Astrocyte of the hippocampus (primary cell): ENCODE results near the gene ZCCHC8.
"Not testable (repeated sequence)": the region's sequence is repeated elsewhere in the genome, so short reads cannot be mapped to it uniquely, and the experiment has no call there.

Experiments used
- DNase-seq: peaks from one replicate; pipeline ENCODE4 v3.0.0; 2011; ENCODE audit warnings: low read depth, low spot score

Gene ZCCHC8

GRCh38 chr12:122508163-122508562 lies 7.4 kb upstream of the ZCCHC8 start:
- DNase-seq: no peak

- DNase-seq: no peak
These were observed 5.7 kb upstream of the ZCCHC8 start for GRCh38 chr12:122506393-122506938.

GRCh38 chr12:122505419-122506051 lies 4.8 kb upstream of the ZCCHC8 start:
- DNase-seq: no peak

- no peak for DNase-seq
These were observed 3.3 kb upstream of the ZCCHC8 start for GRCh38 chr12:122503783-122504590.

- peak; percentile 3 for DNase-seq
These were observed 2.5 kb upstream of the ZCCHC8 start for GRCh38 chr12:122503147-122503751.

- no peak for DNase-seq
These were observed 807 bp upstream of the ZCCHC8 start for GRCh38 chr12:122501489-122501989.

- DNase-seq: peak; percentile 75
These were observed 594 bp downstream of the ZCCHC8 start for GRCh38 chr12:122499991-122500684.

- DNase-seq: no peak
These were observed 5.5 kb downstream of the ZCCHC8 start for GRCh38 chr12:122495258-122495657.

- DNase-seq: not testable (repeated sequence)
These were observed 7.5 kb downstream of the ZCCHC8 start for GRCh38 chr12:122493222-122493621.

- DNase-seq: no peak
These were observed 8.7 kb downstream of the ZCCHC8 start for GRCh38 chr12:122491991-122492390.

GRCh38 chr12:122489038-122489437 lies 11.7 kb downstream of the ZCCHC8 start:
- DNase-seq: no peak

GRCh38 chr12:122487807-122488206 lies 12.9 kb downstream of the ZCCHC8 start:
- DNase-seq: not testable (repeated sequence)

GRCh38 chr12:122486805-122487426 lies 13.8 kb downstream of the ZCCHC8 start:
- no peak for DNase-seq

GRCh38 chr12:122486360-122486759 lies 14.4 kb downstream of the ZCCHC8 start:
- DNase-seq: not testable (repeated sequence)

GRCh38 chr12:122484385-122484784 lies 16.3 kb downstream of the ZCCHC8 start:
- not testable (repeated sequence) for DNase-seq

- DNase-seq: no peak
These were observed 16.8 kb downstream of the ZCCHC8 start for GRCh38 chr12:122483969-122484368.

GRCh38 chr12:122481861-122482260 lies 18.9 kb downstream of the ZCCHC8 start:
- DNase-seq: peak; percentile 65

- DNase-seq: no peak
These were observed 20.0 kb downstream of the ZCCHC8 start for GRCh38 chr12:122480753-122481152.

- DNase-seq: no peak
These were observed 26.4 kb downstream of the ZCCHC8 start for GRCh38 chr12:122474324-122474716.

- no peak for DNase-seq
These were observed 27.0 kb downstream of the ZCCHC8 start for GRCh38 chr12:122473543-122474323.
